Panc1 (cell line): ENCODE data around the gene ALDH5A1. TPM values are rescaled to one million over a fixed set of nuclear protein-coding genes. Genes with fewer than 3 reads are reported as not detected.

Source experiments
- ATAC-seq: fragments of 200-7000 bp; cut with Tn5 transposase; 2 replicates; pipeline ENCODE4 v1.9.1; 2020; ENCODE audit warnings: mild to moderate bottlenecking, moderate library complexity
- BruUV-seq: library from RNA; stranded (reverse); fragments of 400-500 nt; replicated peaks from 2 replicates; lab custom pipeline; 2021; lab: Mats Ljungman, UMichigan
- CTCF ChIA-PET: fragments of 300-600 bp; sonication (Branson Sonifier 250); formaldehyde crosslinking; loops from one replicate; lab custom pipeline; 2022; ENCODE audit warnings: antibody characterized with exemption; lab: Charles Lee
- POLR2A ChIA-PET: fragments of 300-600 bp; sonication (Branson Sonifier 250); formaldehyde crosslinking; loops from one replicate; lab custom pipeline; 2022; ENCODE audit warnings: antibody characterized with exemption; lab: Charles Lee
- DNase-seq: peaks from one replicate; pipeline ENCODE4 v3.0.0-alpha.2; 2010; ENCODE audit warnings: low read depth, low spot score
- H3K27ac ChIP-seq: 2 replicates; pipeline ENCODE4 v1.5.1; 2011; ENCODE audit warnings: mild to moderate bottlenecking, low read length, inconsistent platforms
- H3K27me3 ChIP-seq: fragments of 200-500 bp; sonication (Bioruptor generic); 2 replicates; pipeline ENCODE4 v1.6.0; 2014; ENCODE audit warnings: low read length, inconsistent platforms; ENCODE audit not compliant: control insufficient read depth, insufficient read depth
- H3K36me3 ChIP-seq: fragments of 200-500 bp; sonication (Bioruptor generic); 2 replicates; pipeline ENCODE4 v1.5.1; 2014; ENCODE audit warnings: inconsistent platforms, mild to moderate bottlenecking, low read length, moderate library complexity; ENCODE audit not compliant: control insufficient read depth, insufficient read depth
- H3K4me1 ChIP-seq: 2 replicates; pipeline ENCODE4 v1.5.1; 2011; ENCODE audit warnings: inconsistent platforms, mild to moderate bottlenecking, low read length, moderate library complexity; ENCODE audit not compliant: control insufficient read depth, insufficient read depth
- H3K4me3 ChIP-seq, 2 experiments: 2 replicates each; pipeline ENCODE4 v1.5.1; 2011 to 2012; ENCODE audit warnings: low read depth in 2 of 2, low read length in 2 of 2, mild to moderate bottlenecking in 2 of 2, inconsistent platforms in 1 of 2, moderate library complexity in 1 of 2
- H3K9me3 ChIP-seq: fragments of 200-500 bp; sonication (Bioruptor generic); 2 replicates; pipeline ENCODE4 v1.5.1; 2014; ENCODE audit warnings: low read depth, mild to moderate bottlenecking, inconsistent platforms, low read length, moderate library complexity; ENCODE audit not compliant: control insufficient read depth, insufficient read depth
- POLR2AphosphoS5 ChIP-seq: IDR thresholded peaks from 2 replicates; pipeline ENCODE4 v1.6.1; 2012; ENCODE audit warnings: mild to moderate bottlenecking, low read depth, low read length, moderate library complexity
- REST ChIP-seq, 2 experiments: IDR thresholded peaks; 2 replicates each; pipeline ENCODE4 v1.6.1; 2011 to 2012; ENCODE audit warnings: low read depth in 2 of 2, control low read depth in 1 of 2, low read length in 1 of 2, mild to moderate bottlenecking in 1 of 2, moderate library complexity in 1 of 2; ENCODE audit not compliant: insufficient read depth in 1 of 2
- SIN3A ChIP-seq: IDR thresholded peaks from 2 replicates; pipeline ENCODE4 v1.6.1; 2012; ENCODE audit warnings: low read depth, mild to moderate bottlenecking, low read length, moderate library complexity, borderline replicate concordance; ENCODE audit not compliant: insufficient read depth
- TCF7L2 ChIP-seq: IDR thresholded peaks from 2 replicates; pipeline ENCODE4 v1.6.1; 2011; ENCODE audit warnings: mild to moderate bottlenecking, low read depth, low read length, inconsistent platforms
- in situ Hi-C: cut with HindIII; loops from 2 replicates; pipeline ENCODE4 v1.10.0; 2016; ENCODE audit warnings: low sequenced_read_pairs, low pct_unique_long_range_greater_than_20kb
- intact Hi-C: fragments of 100-400 bp; cut with micrococcal nuclease; formaldehyde crosslinking; loops from one replicate; pipeline ENCODE4 v1.10.0; 2022; ENCODE audit not compliant: unreplicated experiment
- total RNA-seq: library from RNA; stranded (reverse); gene quantifications from one replicate; pipeline ENCODE4 v1.2.1, GENCODE V29; 2021; ENCODE audit not compliant: unreplicated experiment
- TF ChIP-seq, protein P1 (sequence below): fragments of 450-650 bp; IDR thresholded peaks from 2 replicates; pipeline ENCODE4 v1.5.1; 2017; ENCODE audit warnings: mild to moderate bottlenecking

The ALDH5A1 gene
- total RNA-seq, 1 experiment from 2014 or later = 4.2 TPM

GRCh38 chr6:24492475-24492874 is 2.3 kb upstream of the ALDH5A1 start:
- in situ Hi-C loops (no loop called here), intact Hi-C loops (no loop called here)
- H3K27ac ChIP-seq = no peak overlapping the region
- no peak overlapping the region for H3K4me3 ChIP-seq
- no peaks in the 10 kb centered on the region for H3K36me3 ChIP-seq
- no TSS peak for BruUV-seq
- ChIA-PET CTCF (interaction anchor here (0.6 to 0.7 kb wide), 2 partner anchors 9 to 194 kb away, joined by 7 to 13 read pairs; no protein-coding TSS in a partner anchor), POLR2A (interaction anchor here (0.7 kb wide), 1 partner anchor 778 kb away, joined by 12 read pairs; no protein-coding TSS in a partner anchor)
- ATAC-seq (no peak), DNase-seq (no peak)
- peaks cover 5% of the 10 kb centered on the region; the same call in 1 of the 2 replicates for H3K4me1 ChIP-seq
- H3K9me3 ChIP-seq = no peaks in the 10 kb centered on the region
- peaks cover 6% of the 10 kb centered on the region for H3K27me3 ChIP-seq
- TF ChIP-seq POLR2AphosphoS5 (no peak), TCF7L2 (no peak), REST (IDR thresholded peaks at IDR 0.05; ENCODE audit: insufficient read depth in 1 of 2, low read depth in 2 of 2, low read length in 1 of 2) (no peak)
- TF ChIP-seq, protein P1, sequence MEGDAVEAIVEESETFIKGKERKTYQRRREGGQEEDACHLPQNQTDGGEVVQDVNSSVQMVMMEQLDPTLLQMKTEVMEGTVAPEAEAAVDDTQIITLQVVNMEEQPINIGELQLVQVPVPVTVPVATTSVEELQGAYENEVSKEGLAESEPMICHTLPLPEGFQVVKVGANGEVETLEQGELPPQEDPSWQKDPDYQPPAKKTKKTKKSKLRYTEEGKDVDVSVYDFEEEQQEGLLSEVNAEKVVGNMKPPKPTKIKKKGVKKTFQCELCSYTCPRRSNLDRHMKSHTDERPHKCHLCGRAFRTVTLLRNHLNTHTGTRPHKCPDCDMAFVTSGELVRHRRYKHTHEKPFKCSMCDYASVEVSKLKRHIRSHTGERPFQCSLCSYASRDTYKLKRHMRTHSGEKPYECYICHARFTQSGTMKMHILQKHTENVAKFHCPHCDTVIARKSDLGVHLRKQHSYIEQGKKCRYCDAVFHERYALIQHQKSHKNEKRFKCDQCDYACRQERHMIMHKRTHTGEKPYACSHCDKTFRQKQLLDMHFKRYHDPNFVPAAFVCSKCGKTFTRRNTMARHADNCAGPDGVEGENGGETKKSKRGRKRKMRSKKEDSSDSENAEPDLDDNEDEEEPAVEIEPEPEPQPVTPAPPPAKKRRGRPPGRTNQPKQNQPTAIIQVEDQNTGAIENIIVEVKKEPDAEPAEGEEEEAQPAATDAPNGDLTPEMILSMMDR = peak; percentile 82

DNA sequence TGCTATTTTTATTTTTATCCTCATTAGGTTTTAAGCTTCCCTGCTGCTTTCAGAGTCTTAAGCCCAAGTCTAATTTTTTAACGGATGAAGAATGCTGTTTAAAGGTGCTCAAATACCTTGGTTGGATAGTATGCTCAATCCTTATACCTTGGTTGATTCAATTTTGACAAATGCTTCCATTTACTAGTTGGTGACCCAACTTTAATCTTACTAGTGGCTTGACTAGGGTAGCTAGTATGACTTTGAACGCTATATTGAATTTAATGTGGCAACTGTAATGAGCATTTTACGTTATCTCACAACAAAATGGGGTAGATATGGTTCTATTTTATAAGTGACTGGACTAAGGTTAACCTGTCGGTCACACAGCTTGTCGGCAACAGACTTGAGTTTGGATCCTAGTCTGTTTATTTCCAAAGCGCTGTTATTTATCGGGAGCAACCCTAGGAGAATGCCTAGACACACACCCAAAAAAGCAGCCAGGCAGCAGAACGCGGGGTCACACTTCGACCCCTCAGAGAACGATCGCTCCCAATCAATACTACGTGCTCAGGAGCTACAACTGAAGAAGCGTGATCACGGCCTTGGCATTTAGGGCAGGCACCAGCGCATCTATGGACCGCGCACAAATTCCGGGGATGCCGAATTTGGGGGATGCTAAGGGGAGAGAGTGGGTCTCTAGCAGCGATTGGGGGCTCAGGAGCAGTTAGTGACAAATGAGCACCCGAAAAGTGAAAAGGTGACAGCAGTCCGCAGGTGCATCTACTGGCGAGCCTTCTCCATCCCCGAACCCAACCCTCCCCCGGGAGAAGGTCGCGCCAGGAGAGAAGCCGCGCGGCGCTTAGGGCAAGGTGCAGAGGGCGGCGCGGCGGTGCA is 586 bp upstream of the ALDH5A1 start:
- H3K4me3 ChIP-seq = peak overlapping the region; percentile 53 to 56
- ChIA-PET POLR2A (no interaction called here), CTCF (interaction anchor here (0.5 to 1.7 kb wide), 3 partner anchors 27 to 280 kb away, joined by 4 to 16 read pairs (median 5); no protein-coding TSS in a partner anchor)
- no peaks in the 10 kb centered on the region for H3K36me3 ChIP-seq
- H3K4me1 ChIP-seq = peaks cover 5% of the 10 kb centered on the region; the same call in 1 of the 2 replicates
- no peak overlapping the region for H3K27ac ChIP-seq
- no TSS peak for BruUV-seq
- intact Hi-C loops = no loop called here
- no peak for TF ChIP-seq POLR2AphosphoS5
- TF ChIP-seq REST (IDR thresholded peaks at IDR 0.05; ENCODE audit: insufficient read depth in 1 of 2, low read depth in 2 of 2, low read length in 1 of 2) = no peak
- TF ChIP-seq, protein P1 = no peak
- no peak for TF ChIP-seq SIN3A
- no peak for TF ChIP-seq TCF7L2
- H3K27me3 ChIP-seq = peaks cover 6% of the 10 kb centered on the region
- H3K9me3 ChIP-seq = no peaks in the 10 kb centered on the region
- ATAC-seq (peak; percentile 87), DNase-seq (no peak)
- in situ Hi-C loops = no loop called here
